GM18498 (cell line): ENCODE data around the gene SPACA9.

Experiments
- ATAC-seq: cut with Tn5 transposase; IDR thresholded peaks from one replicate; pipeline ENCODE4 v1.9.1; 2021; ENCODE audit warnings: mild to moderate bottlenecking, moderate library complexity; ENCODE audit not compliant: unreplicated experiment

SPACA9 gene

GRCh38 chr9:132892400-132892799 is 13.7 kb downstream of the SPACA9 start:
- ATAC-seq, result no peak

- no peak for ATAC-seq
Observed at GRCh38 chr9:132894346-132894745, 15.6 kb downstream of the SPACA9 start.

GRCh38 chr9:132894862-132895835 is 16.5 kb downstream of the SPACA9 start:
- ATAC-seq, result no peak

DNA sequence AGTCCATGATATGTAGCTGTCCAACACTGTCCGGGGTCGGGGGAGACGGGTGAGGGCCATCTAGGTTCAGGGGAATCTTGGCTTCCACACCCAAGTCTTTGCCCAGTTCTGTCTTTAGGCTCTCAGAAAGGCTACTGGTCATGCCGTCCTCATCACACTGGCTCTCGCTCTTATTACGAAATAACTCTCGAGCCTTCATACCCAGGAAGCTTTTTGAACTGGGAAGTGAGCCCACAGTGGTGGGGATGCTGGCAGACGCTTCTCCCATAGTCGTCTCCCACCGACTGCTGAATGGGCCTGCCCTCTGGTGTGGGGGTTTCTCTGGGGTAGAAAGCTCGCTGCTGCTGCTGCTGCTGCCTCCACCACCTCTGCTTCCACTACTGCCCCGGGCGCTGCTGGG is 17.6 kb downstream of the SPACA9 start:
- ATAC-seq, result no peak

- no peak for ATAC-seq
Observed at GRCh38 chr9:132896906-132897305, 18.2 kb downstream of the SPACA9 start.

GRCh38 chr9:132898051-132898450 is 19.4 kb downstream of the SPACA9 start:
- no peak for ATAC-seq

- peak; percentile 55 for ATAC-seq
Observed at GRCh38 chr9:132901858-132902831, 23.4 kb downstream of the SPACA9 start.

GRCh38 chr9:132903574-132904492 is 25.1 kb downstream of the SPACA9 start:
- no peak for ATAC-seq

GRCh38 chr9:132905726-132906125 is 27.0 kb downstream of the SPACA9 start:
- ATAC-seq, result no peak

DNA sequence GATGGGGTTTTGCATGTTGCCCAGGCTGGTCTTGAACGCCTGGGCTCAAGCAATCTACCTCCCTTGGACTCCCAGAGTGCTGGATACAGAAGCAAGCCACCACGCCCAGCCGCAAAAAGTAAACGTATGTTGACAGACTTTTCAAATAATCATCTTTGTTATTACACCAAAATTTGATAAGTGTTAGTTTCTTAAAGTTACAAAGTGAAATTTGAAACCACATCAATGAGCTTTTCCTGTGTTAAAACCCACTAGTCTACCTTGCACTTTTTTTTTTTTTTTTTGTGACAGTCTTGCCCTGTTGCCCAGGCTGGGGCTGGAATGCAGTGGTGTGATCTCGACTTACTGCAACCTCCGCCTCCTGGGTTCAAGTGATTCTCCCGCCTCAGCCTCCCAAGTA is 29.9 kb downstream of the SPACA9 start:
- no peak for ATAC-seq

DNA sequence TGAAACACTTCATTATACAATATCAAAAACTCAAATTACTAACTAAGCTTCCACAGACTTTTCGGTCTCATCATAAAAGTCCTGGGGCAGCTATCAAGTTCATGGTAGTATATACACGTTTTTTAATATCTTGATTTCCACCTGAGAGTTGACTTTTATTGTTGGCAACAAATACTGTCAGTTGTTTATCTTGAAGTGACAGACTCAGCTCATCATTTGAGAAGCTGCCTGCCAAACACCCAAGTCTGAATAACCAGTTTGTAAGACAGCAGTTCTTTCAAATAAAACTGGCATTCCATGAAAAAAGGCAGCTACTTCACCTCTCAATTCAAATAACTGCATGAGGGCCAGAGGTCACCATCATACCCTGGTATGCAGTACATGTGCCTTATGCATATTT is 30.6 kb downstream of the SPACA9 start:
- no peak for ATAC-seq

GRCh38 chr9:132910376-132910775 is 31.7 kb downstream of the SPACA9 start:
- no peak for ATAC-seq

DNA sequence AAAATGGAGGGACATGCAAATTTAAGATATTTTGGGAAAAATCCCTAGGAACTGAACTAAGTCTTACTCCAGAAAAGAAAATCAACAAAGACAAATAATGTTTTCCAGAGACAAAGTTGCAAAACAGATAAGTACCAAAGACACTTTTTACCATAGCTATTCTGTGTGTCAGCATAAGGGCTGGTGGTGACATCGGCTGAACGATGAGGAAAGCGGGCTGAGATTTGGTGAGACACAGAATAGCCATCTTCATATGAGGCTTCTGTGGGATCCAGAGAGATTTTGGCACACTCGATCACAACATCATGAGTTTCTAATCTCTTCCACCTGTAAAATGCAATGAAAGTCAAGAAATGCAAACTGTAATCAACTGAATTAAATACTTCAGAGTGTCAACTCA is 33.4 kb downstream of the SPACA9 start:
- ATAC-seq, result no peak

DNA sequence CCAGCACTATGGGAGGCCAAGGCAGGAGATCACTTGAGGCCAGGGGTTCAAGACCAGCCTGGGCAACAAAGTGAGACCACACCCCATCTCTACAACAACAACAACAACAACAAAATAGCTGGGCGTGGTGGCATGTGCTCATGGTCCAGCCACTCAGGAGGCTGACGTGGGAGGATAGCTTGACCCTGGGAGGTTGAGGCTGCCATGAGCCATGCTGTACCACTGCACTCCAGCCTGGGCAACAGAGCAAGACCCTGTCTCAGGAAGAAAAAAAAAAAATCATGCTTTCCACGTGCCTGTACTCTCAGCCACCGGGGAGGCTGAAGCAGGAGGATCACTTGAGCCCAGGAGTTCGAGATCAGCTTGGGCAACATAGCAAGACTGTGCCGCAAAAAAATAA is 36.2 kb downstream of the SPACA9 start:
- ATAC-seq, result no peak

- ATAC-seq, result no peak
Observed at GRCh38 chr9:132919614-132920268, 41.0 kb downstream of the SPACA9 start.

DNA sequence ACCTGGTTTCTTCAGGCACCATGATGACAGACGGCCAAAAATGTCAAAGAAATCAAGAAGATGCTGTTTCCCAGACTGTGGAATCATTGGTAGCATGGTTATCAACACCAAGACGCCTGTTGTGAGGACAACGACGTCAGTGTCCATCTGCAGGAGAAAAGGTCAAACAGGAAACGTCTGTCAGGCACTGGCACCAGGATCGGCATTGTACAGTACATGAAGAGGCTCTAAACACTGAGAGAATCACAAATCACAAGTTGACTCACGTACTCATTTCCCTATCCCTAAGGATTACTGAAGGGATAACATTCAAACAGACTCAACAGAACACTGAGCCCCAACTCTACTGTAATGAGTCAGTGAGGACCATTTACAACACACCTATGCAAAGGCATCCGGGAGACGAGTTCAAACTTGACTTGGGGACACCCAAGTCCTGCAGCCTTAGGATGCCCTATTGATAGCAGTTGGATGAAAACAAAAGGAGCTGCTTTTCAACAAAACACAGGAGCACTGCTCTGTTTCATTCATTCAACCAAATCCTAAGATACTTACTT is 44.7 kb downstream of the SPACA9 start:
- no peak for ATAC-seq

GRCh38 chr9:132927704-132928103 is 49.0 kb downstream of the SPACA9 start:
- ATAC-seq, result no peak

DNA sequence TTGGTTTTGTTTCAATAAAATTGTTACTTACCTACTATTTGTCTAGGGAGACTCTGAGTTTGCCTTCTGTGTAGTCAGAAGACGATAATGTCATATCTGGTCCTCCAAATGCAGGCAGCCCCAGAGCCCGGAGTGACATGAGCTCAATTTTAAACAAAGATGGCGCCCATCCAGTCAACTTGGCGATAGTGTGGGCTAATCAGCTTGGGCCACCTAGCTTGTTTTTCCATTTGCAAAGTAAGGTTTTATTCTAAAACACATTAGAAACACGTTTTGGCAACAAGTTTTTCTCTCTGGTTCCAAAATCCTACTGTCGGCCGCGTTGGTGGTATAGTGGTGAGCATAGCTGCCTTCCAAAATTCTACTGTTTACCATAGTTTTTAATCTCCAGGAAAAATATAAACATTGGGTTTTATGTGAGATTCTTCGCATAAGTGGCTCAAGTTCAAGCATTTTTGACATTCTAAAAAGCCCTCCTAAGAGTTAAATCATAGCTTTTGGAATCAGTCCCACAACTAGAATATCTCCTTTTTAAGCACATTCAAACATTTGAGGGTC is 52.6 kb downstream of the SPACA9 start:
- ATAC-seq, result no peak

- no peak for ATAC-seq
Observed at GRCh38 chr9:132935026-132935425, 56.3 kb downstream of the SPACA9 start.
